ENCODE measurements around the gene LCNL1. TPM values are rescaled to one million over a fixed set of nuclear protein-coding genes. Genes with fewer than 3 reads are reported as not detected.

The LCNL1 gene
- total RNA-seq, 4 donors from 2014 or later = 0.36 to 0.37 TPM; not detected in 2

GRCh38 chr9:136957461-136957860 lies 25.3 kb upstream of the LCNL1 start:
- H3K4me3 ChIP-seq (ENCODE audit: low read depth, poor library complexity, severe bottlenecking) = no peak overlapping the region
- WGBS, 2 donors = 86 to 97% methylated on average over 1 of the region's 1 CpG
- TF ChIP-seq POLR2A (IDR thresholded peaks at IDR 0.05) (no peak), CTCF (IDR thresholded peaks at IDR 0.05) (no peak)
- DNase-seq (ENCODE audit: low spot score in 2 of 2) = no peak
- intact Hi-C loops (cut with DNase I; ENCODE audit: low total_unique reads) = no loop called here

- TF ChIP-seq POLR2A (IDR thresholded peaks at IDR 0.05) (no peak), CTCF (IDR thresholded peaks at IDR 0.05) (no peak)
- no peak overlapping the region for H3K4me3 ChIP-seq (ENCODE audit: low read depth, poor library complexity, severe bottlenecking)
- 92 to 94% methylated on average over 6 of the region's 6 CpGs for WGBS, 2 donors
- DNase-seq (ENCODE audit: low spot score in 2 of 2) = no peak
- intact Hi-C loops (cut with DNase I; ENCODE audit: low total_unique reads) = no loop called here
These were observed 24.9 kb upstream of the LCNL1 start for GRCh38 chr9:136957901-136958300.

- WGBS, 2 donors = 87 to 96% methylated on average over 5 to 7 of the region's 7 CpGs
- intact Hi-C loops (cut with DNase I; ENCODE audit: low total_unique reads) = no loop called here
- TF ChIP-seq POLR2A (IDR thresholded peaks at IDR 0.05) = no peak
- no peak for TF ChIP-seq CTCF (IDR thresholded peaks at IDR 0.05)
- no peak for DNase-seq (ENCODE audit: low spot score in 2 of 2)
- H3K4me3 ChIP-seq (ENCODE audit: low read depth, poor library complexity, severe bottlenecking) = no peak overlapping the region
These were observed 24.3 kb upstream of the LCNL1 start for GRCh38 chr9:136958473-136958872.

GRCh38 chr9:136958898-136959850 lies 23.6 kb upstream of the LCNL1 start:
- TF ChIP-seq POLR2A (IDR thresholded peaks at IDR 0.05) = no peak
- no peak for TF ChIP-seq CTCF (IDR thresholded peaks at IDR 0.05)
- 82 to 92% methylated on average over 12 to 24 of the region's 28 CpGs for WGBS, 2 donors
- intact Hi-C loops (cut with DNase I; ENCODE audit: low total_unique reads) = no loop called here
- DNase-seq (ENCODE audit: low spot score in 2 of 2) = no peak
- no peak overlapping the region for H3K4me3 ChIP-seq (ENCODE audit: low read depth, poor library complexity, severe bottlenecking)

- DNase-seq (ENCODE audit: low spot score in 2 of 2) = no peak
- intact Hi-C loops (cut with DNase I; ENCODE audit: low total_unique reads) = no loop called here
- no peak overlapping the region for H3K4me3 ChIP-seq (ENCODE audit: low read depth, poor library complexity, severe bottlenecking)
- no peak for TF ChIP-seq CTCF (IDR thresholded peaks at IDR 0.05)
- TF ChIP-seq POLR2A (IDR thresholded peaks at IDR 0.05) = no peak
- WGBS, 2 donors = 69 to 90% methylated on average over 19 of the region's 19 CpGs
These were observed 22.4 kb upstream of the LCNL1 start for GRCh38 chr9:136960212-136960937.

Data from lower leg skin (tissue), 4 donors.